NCI-H446 treated with DMSO at 0.1 percent for 48 hours (cell line): ENCODE results near the gene LRRC74A.

ENCODE experiments used
- DNase-seq: peaks from one replicate; lab custom pipeline; 2025; lab: John Stamatoyannopoulos, UW

Gene LRRC74A

GRCh38 chr14:76826122-76826521, at the start of gene LRRC74A:
LRRC74A (plus strand) TSS chr14:76826408; CDS start chr14:76826698, 290 bp downstream.
- DNase-seq, result no peak

- DNase-seq, result no peak
These were observed 49.6 kb upstream of the LRRC74A start for GRCh38 chr14:76776428-76777251.

- no peak for DNase-seq
These were observed 48.5 kb upstream of the LRRC74A start for GRCh38 chr14:76777721-76778120.

- no peak for DNase-seq
These were observed 47.5 kb upstream of the LRRC74A start for GRCh38 chr14:76778546-76779215.

GRCh38 chr14:76779221-76780057, 46.8 kb upstream of the LRRC74A start:
- DNase-seq, result no peak

- no peak for DNase-seq
These were observed 46.2 kb upstream of the LRRC74A start for GRCh38 chr14:76780058-76780345.

- no peak for DNase-seq
These were observed 45.8 kb upstream of the LRRC74A start for GRCh38 chr14:76780360-76780759.

- no peak for DNase-seq
These were observed 45.1 kb upstream of the LRRC74A start for GRCh38 chr14:76780875-76781647.

- no peak for DNase-seq
These were observed 44.6 kb upstream of the LRRC74A start for GRCh38 chr14:76781648-76782051.

GRCh38 chr14:76782115-76782884, 43.9 kb upstream of the LRRC74A start:
- DNase-seq, result no peak

- DNase-seq, result no peak
These were observed 43.2 kb upstream of the LRRC74A start for GRCh38 chr14:76782885-76783566.

GRCh38 chr14:76784266-76784874, 41.8 kb upstream of the LRRC74A start:
- DNase-seq, result no peak

GRCh38 chr14:76784881-76785280, 41.3 kb upstream of the LRRC74A start:
- peak; percentile 51 for DNase-seq

- DNase-seq, result no peak
These were observed 39.6 kb upstream of the LRRC74A start for GRCh38 chr14:76786601-76787000.

- no peak for DNase-seq
These were observed 33.8 kb upstream of the LRRC74A start for GRCh38 chr14:76792422-76792821.

- no peak for DNase-seq
These were observed 32.9 kb upstream of the LRRC74A start for GRCh38 chr14:76793324-76793723.

- no peak for DNase-seq
These were observed 32.3 kb upstream of the LRRC74A start for GRCh38 chr14:76793956-76794355.

GRCh38 chr14:76806446-76806845, 19.8 kb upstream of the LRRC74A start:
- no peak for DNase-seq

GRCh38 chr14:76808011-76808410, 18.2 kb upstream of the LRRC74A start:
- no peak for DNase-seq

GRCh38 chr14:76808990-76809389, 17.2 kb upstream of the LRRC74A start:
- no peak for DNase-seq
